OCI-LY1 (cell line): Measurements from ENCODE around the gene PKM.

ENCODE experiments used
- H2AFZ ChIP-seq: fragments of 200-600 bp; sonication (generic), shearing (Covaris generic); 2 replicates; pipeline ENCODE4 v1.6.0; 2014; ENCODE audit warnings: antibody characterized with exemption, mild to moderate bottlenecking, low read length
- H3F3A ChIP-seq: fragments of 200-600 bp; sonication (generic), shearing (Covaris generic); 2 replicates; pipeline ENCODE4 v1.6.0; 2014; ENCODE audit warnings: mild to moderate bottlenecking, antibody characterized with exemption, low read length, moderate library complexity; ENCODE audit not compliant: insufficient read depth
- H3K27ac ChIP-seq: fragments of 200-600 bp; sonication (generic); 2 replicates; pipeline ENCODE4 v1.5.1; 2014; ENCODE audit warnings: low read length, mixed run types, mild to moderate bottlenecking, low read depth; ENCODE audit not compliant: poor library complexity, severe bottlenecking
- H3K27me3 ChIP-seq: fragments of 200-600 bp; sonication (generic); 2 replicates; pipeline ENCODE4 v1.6.0; 2014; ENCODE audit warnings: antibody characterized with exemption, mild to moderate bottlenecking, low read length, moderate library complexity; ENCODE audit not compliant: insufficient read depth
- H3K36me3 ChIP-seq: fragments of 200-600 bp; sonication (generic); 2 replicates; pipeline ENCODE4 v1.6.1; 2014; ENCODE audit warnings: mild to moderate bottlenecking, antibody characterized with exemption, low read length, moderate library complexity, mixed read lengths; ENCODE audit not compliant: insufficient read depth
- H3K4me1 ChIP-seq: fragments of 200-600 bp; sonication (generic); 2 replicates; pipeline ENCODE4 v1.5.1; 2014; ENCODE audit warnings: mild to moderate bottlenecking, low read length, moderate library complexity; ENCODE audit not compliant: insufficient read depth, severe bottlenecking
- H3K4me2 ChIP-seq: fragments of 200-600 bp; sonication (generic), shearing (Covaris generic); 2 replicates; pipeline ENCODE4 v1.6.1; 2014; ENCODE audit warnings: low read length
- H3K4me3 ChIP-seq: fragments of 200-600 bp; sonication (generic); 2 replicates; pipeline ENCODE4 v1.5.1; 2014; ENCODE audit warnings: low read length, low read depth, mild to moderate bottlenecking, mixed read lengths; ENCODE audit not compliant: poor library complexity, severe bottlenecking
- H3K79me2 ChIP-seq: fragments of 200-600 bp; shearing (Covaris generic); 2 replicates; pipeline ENCODE4 v1.6.1; 2016; ENCODE audit warnings: mixed run types, low read length, mixed read lengths; ENCODE audit not compliant: insufficient read depth
- H3K9ac ChIP-seq: fragments of 200-600 bp; sonication (generic), shearing (Covaris generic); 2 replicates; pipeline ENCODE4 v1.6.1; 2014; ENCODE audit warnings: mild to moderate bottlenecking, low read length, mixed read lengths
- H3K9me2 ChIP-seq: fragments of 200-600 bp; sonication (generic), shearing (Covaris generic); 2 replicates; pipeline ENCODE4 v1.6.1; 2014; ENCODE audit warnings: low read depth, mild to moderate bottlenecking, low read length, mixed read lengths
- H3K9me3 ChIP-seq: fragments of 200-600 bp; shearing (Covaris generic); 2 replicates; pipeline ENCODE4 v1.6.1; 2014; ENCODE audit warnings: low read length, mixed read lengths
- H4K20me1 ChIP-seq: fragments of 200-600 bp; sonication (generic), shearing (Covaris generic); 2 replicates; pipeline ENCODE4 v1.6.0; 2016; ENCODE audit warnings: mild to moderate bottlenecking, low read length; ENCODE audit not compliant: insufficient read depth
- EZH2 ChIP-seq: fragments of 200-600 bp; sonication (generic), shearing (Covaris generic); IDR thresholded peaks from 2 replicates; pipeline ENCODE4 v1.8.0; 2017; ENCODE audit warnings: borderline replicate concordance, mixed run types, mild to moderate bottlenecking, antibody characterized with exemption, low read length, moderate library complexity, mixed read lengths
- TF ChIP-seq, protein P1 (sequence below): fragments of 200-600 bp; sonication (generic), shearing (Covaris generic); IDR thresholded peaks from 2 replicates; pipeline ENCODE4 v1.5.1; 2017; ENCODE audit warnings: mild to moderate bottlenecking, antibody characterized with exemption, low read length, moderate library complexity, mixed read lengths

Gene PKM

GRCh38 chr15:72184165-72184811, 46.7 kb downstream of the PKM start:
- no peaks in the 10 kb centered on the region; the same call in 1 of the 2 replicates for H3K27me3 ChIP-seq
- no peak overlapping the region for H2AFZ ChIP-seq
- no peaks in the 10 kb centered on the region for H3K36me3 ChIP-seq
- H3K9me2 ChIP-seq, result no peaks in the 10 kb centered on the region
- H3F3A ChIP-seq, result no peaks in the 10 kb centered on the region
- TF ChIP-seq, protein P1, sequence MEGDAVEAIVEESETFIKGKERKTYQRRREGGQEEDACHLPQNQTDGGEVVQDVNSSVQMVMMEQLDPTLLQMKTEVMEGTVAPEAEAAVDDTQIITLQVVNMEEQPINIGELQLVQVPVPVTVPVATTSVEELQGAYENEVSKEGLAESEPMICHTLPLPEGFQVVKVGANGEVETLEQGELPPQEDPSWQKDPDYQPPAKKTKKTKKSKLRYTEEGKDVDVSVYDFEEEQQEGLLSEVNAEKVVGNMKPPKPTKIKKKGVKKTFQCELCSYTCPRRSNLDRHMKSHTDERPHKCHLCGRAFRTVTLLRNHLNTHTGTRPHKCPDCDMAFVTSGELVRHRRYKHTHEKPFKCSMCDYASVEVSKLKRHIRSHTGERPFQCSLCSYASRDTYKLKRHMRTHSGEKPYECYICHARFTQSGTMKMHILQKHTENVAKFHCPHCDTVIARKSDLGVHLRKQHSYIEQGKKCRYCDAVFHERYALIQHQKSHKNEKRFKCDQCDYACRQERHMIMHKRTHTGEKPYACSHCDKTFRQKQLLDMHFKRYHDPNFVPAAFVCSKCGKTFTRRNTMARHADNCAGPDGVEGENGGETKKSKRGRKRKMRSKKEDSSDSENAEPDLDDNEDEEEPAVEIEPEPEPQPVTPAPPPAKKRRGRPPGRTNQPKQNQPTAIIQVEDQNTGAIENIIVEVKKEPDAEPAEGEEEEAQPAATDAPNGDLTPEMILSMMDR, result no peak
- no peak for TF ChIP-seq EZH2
- H4K20me1 ChIP-seq, result no peaks in the 10 kb centered on the region
- no peaks in the 10 kb centered on the region for H3K9me3 ChIP-seq
- no peaks in the 10 kb centered on the region for H3K79me2 ChIP-seq
- no peaks in the 10 kb centered on the region for H3K4me1 ChIP-seq
- no peak overlapping the region for H3K4me2 ChIP-seq
- no peak overlapping the region for H3K9ac ChIP-seq
- no peak overlapping the region for H3K27ac ChIP-seq
- no peak overlapping the region for H3K4me3 ChIP-seq

DNA sequence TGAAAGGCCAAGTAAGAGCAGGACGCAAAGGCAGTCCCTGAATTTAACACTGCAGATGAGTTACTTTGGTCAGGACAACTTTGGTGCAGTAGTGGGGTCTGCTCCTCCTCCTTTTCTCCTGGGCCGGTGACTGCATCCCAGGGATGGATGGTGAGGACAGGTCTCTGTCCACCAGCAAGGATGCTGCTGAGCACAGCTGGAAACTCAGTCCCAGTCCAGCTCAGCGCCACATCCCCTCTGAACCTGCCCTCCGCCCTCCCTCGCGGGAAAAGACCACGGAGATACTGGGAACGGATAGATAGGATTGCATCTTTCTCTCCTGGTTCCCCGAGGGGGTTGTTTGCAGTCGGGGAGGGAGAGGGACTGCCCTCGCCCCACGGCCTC, 47.2 kb downstream of the PKM start:
- H3K9ac ChIP-seq, result no peak overlapping the region

GRCh38 chr15:72182673-72183072, 48.3 kb downstream of the PKM start:
- no peaks in the 10 kb centered on the region for H3K36me3 ChIP-seq
- no peaks in the 10 kb centered on the region; the same call in 1 of the 2 replicates for H3K27me3 ChIP-seq
- no peaks in the 10 kb centered on the region for H3K4me1 ChIP-seq
- TF ChIP-seq EZH2, result no peak
- TF ChIP-seq, protein P1, result no peak
- no peaks in the 10 kb centered on the region for H4K20me1 ChIP-seq
- no peak overlapping the region for H2AFZ ChIP-seq
- H3K27ac ChIP-seq, result no peak overlapping the region
- H3K79me2 ChIP-seq, result no peaks in the 10 kb centered on the region
- no peak overlapping the region for H3K9ac ChIP-seq
- no peak overlapping the region for H3K4me3 ChIP-seq
- no peaks in the 10 kb centered on the region for H3K9me3 ChIP-seq
- H3K9me2 ChIP-seq, result no peaks in the 10 kb centered on the region
- H3K4me2 ChIP-seq, result no peak overlapping the region
- no peaks in the 10 kb centered on the region for H3F3A ChIP-seq

More for the DNA sequence above, 47.2 kb downstream of the PKM start:
- Histone ChIP-seq H4K20me1 (no peaks in the 10 kb centered on the region), H3K36me3 (no peaks in the 10 kb centered on the region), H3K4me2 (no peak overlapping the region), H3K4me3 (no peak overlapping the region), H3K9me3 (no peaks in the 10 kb centered on the region), H3K27me3 (no peaks in the 10 kb centered on the region; the same call in 1 of the 2 replicates), H3K79me2 (no peaks in the 10 kb centered on the region), H3K4me1 (no peaks in the 10 kb centered on the region), H3K9me2 (no peaks in the 10 kb centered on the region), H3F3A (no peaks in the 10 kb centered on the region), H2AFZ (no peak overlapping the region), H3K27ac (no peak overlapping the region)
- TF ChIP-seq, protein P1, result no peak
- TF ChIP-seq EZH2, result no peak
